Parathyroid adenoma (tissue), 2 donors: ENCODE data around the gene LAMC1.

Experiments
- H2AFZ ChIP-seq: fragments of 300-600 bp; sonication (generic); one replicate; pipeline ENCODE4 v1.7.0; 2017; ENCODE audit warnings: antibody characterized with exemption, mild to moderate bottlenecking
- H3K27ac ChIP-seq: fragments of 300-600 bp; sonication (generic); one replicate; pipeline ENCODE4 v1.7.0; 2017
- H3K27me3 ChIP-seq: fragments of 300-600 bp; sonication (generic); one replicate; pipeline ENCODE4 v1.7.0; 2017; ENCODE audit warnings: low read length; ENCODE audit not compliant: control insufficient read depth, insufficient read depth
- H3K36me3 ChIP-seq: fragments of 300-600 bp; sonication (generic); one replicate; pipeline ENCODE4 v1.7.0; 2017; ENCODE audit warnings: low read length; ENCODE audit not compliant: control insufficient read depth, insufficient read depth
- H3K4me1 ChIP-seq: fragments of 300-600 bp; sonication (generic); one replicate; pipeline ENCODE4 v1.7.0; 2017; ENCODE audit warnings: control low read depth
- H3K4me2 ChIP-seq: fragments of 300-600 bp; sonication (generic); one replicate; pipeline ENCODE4 v1.7.0; 2017; ENCODE audit warnings: low read length
- H3K4me3 ChIP-seq: fragments of 300-600 bp; sonication (generic); one replicate; pipeline ENCODE4 v1.7.0; 2017; ENCODE audit warnings: low read depth, low read length
- H3K79me2 ChIP-seq: fragments of 300-600 bp; sonication (generic); one replicate; pipeline ENCODE4 v1.7.0; 2017; ENCODE audit warnings: control low read depth
- H3K9ac ChIP-seq: fragments of 300-600 bp; sonication (generic); one replicate; pipeline ENCODE4 v1.7.0; 2017; ENCODE audit warnings: mild to moderate bottlenecking
- H3K9me3 ChIP-seq: fragments of 300-600 bp; sonication (generic); one replicate; pipeline ENCODE4 v1.7.0; 2017; ENCODE audit warnings: low read length; ENCODE audit not compliant: control insufficient read depth
- CTCF ChIP-seq: fragments of 300-600 bp; sonication (generic); IDR thresholded peaks from one replicate; pipeline ENCODE4 v1.7.0; 2017; ENCODE audit warnings: antibody characterized with exemption, mild to moderate bottlenecking
- donor health status: primary hyperparathyroidism.

Gene LAMC1

GRCh38 chr1:183074215-183074614 is 51.0 kb downstream of the LAMC1 start:
- no peak for TF ChIP-seq CTCF
- no peak overlapping the region for H2AFZ ChIP-seq
- H3K79me2 ChIP-seq: no peaks in the 10 kb centered on the region
- no peak overlapping the region for H3K4me2 ChIP-seq
- H3K4me3 ChIP-seq: no peak overlapping the region
- H3K27ac ChIP-seq: no peak overlapping the region
- H3K4me1 ChIP-seq: no peaks in the 10 kb centered on the region
- H3K27me3 ChIP-seq: no peaks in the 10 kb centered on the region
- H3K9ac ChIP-seq: no peak overlapping the region
- H3K36me3 ChIP-seq: no peaks in the 10 kb centered on the region
- H3K9me3 ChIP-seq: no peaks in the 10 kb centered on the region

- H3K79me2 ChIP-seq: no peaks in the 10 kb centered on the region
- no peak overlapping the region for H3K9ac ChIP-seq
- H3K27me3 ChIP-seq: no peaks in the 10 kb centered on the region
- H3K27ac ChIP-seq: no peak overlapping the region
- H3K4me2 ChIP-seq: no peak overlapping the region
- TF ChIP-seq CTCF: no peak
- no peak overlapping the region for H3K4me3 ChIP-seq
- H3K9me3 ChIP-seq: no peaks in the 10 kb centered on the region
- no peaks in the 10 kb centered on the region for H3K4me1 ChIP-seq
- H3K36me3 ChIP-seq: no peaks in the 10 kb centered on the region
- H2AFZ ChIP-seq: no peak overlapping the region
Measured at GRCh38 chr1:183075861-183076260, 52.6 kb downstream of the LAMC1 start.

GRCh38 chr1:183077097-183077496 is 53.9 kb downstream of the LAMC1 start:
- no peak for TF ChIP-seq CTCF
- Histone ChIP-seq H3K4me1 (no peaks in the 10 kb centered on the region), H3K9ac (no peak overlapping the region), H3K4me2 (no peak overlapping the region), H3K9me3 (no peaks in the 10 kb centered on the region), H3K27me3 (no peaks in the 10 kb centered on the region), H3K79me2 (no peaks in the 10 kb centered on the region), H3K36me3 (no peaks in the 10 kb centered on the region), H3K27ac (no peak overlapping the region), H2AFZ (no peak overlapping the region), H3K4me3 (no peak overlapping the region)

- no peak overlapping the region for H2AFZ ChIP-seq
- H3K4me2 ChIP-seq: no peak overlapping the region
- H3K36me3 ChIP-seq: no peaks in the 10 kb centered on the region
- TF ChIP-seq CTCF: no peak
- no peaks in the 10 kb centered on the region for H3K27me3 ChIP-seq
- no peaks in the 10 kb centered on the region for H3K79me2 ChIP-seq
- H3K4me3 ChIP-seq: no peak overlapping the region
- no peak overlapping the region for H3K27ac ChIP-seq
- no peaks in the 10 kb centered on the region for H3K4me1 ChIP-seq
- no peaks in the 10 kb centered on the region for H3K9me3 ChIP-seq
- H3K9ac ChIP-seq: no peak overlapping the region
Measured at GRCh38 chr1:183079712-183080388, 56.6 kb downstream of the LAMC1 start.

- H3K9ac ChIP-seq: no peak overlapping the region
- no peak overlapping the region for H3K4me2 ChIP-seq
- no peak overlapping the region for H2AFZ ChIP-seq
- no peaks in the 10 kb centered on the region for H3K4me1 ChIP-seq
- H3K27me3 ChIP-seq: no peaks in the 10 kb centered on the region
- no peaks in the 10 kb centered on the region for H3K36me3 ChIP-seq
- H3K9me3 ChIP-seq: no peaks in the 10 kb centered on the region
- no peak overlapping the region for H3K27ac ChIP-seq
- no peaks in the 10 kb centered on the region for H3K79me2 ChIP-seq
- TF ChIP-seq CTCF: no peak
- no peak overlapping the region for H3K4me3 ChIP-seq
Measured at GRCh38 chr1:183080406-183080805, 57.2 kb downstream of the LAMC1 start.
